ENCODE results near the gene PIH1D1. TPM values are rescaled to one million over a fixed set of nuclear protein-coding genes. Genes with fewer than 3 reads are reported as not detected.
A peak's percentile ranks its signal among the peaks of the same experiment; 100 is the strongest.

Gene PIH1D1
- total and polyA plus RNA-seq, 4 experiments from 2014 or later: 87.2 to 186 (median 151) TPM

DNA sequence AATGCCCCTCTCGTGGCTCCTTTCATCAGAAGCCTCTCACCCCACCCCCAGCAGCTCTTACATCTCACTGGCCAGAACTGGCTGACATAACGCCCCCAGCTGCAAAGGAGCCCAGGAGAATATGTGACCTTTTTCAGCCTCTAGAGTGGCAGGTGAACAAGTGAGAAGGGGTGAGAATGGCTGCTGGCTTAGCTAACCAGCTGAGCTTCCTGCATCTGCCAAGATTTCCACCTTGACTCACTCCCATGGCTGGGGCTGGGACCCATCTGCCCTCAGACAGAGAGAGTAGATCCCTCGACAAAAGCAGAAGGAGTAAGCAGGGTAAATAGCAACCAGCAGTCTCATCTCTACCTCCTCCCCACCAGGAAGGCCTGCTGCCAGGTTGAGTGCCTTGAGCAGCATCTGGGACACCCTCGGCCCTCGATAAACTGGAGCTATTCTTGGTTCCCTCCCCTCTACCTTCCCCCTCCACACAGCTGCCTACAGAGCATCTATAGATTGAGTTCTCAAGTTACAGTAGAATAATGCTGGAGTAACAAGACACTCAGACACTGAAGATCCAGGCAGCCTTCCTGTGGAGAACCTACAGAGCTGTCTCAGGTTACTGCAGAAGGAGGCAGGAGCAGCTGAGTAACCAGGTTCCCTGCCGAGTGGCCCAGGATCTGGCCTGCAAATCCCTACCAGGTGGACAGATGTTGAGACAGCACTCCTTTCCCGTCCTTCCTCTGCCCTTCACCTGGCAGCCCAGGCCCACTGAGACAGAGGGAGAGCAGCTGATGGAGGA is 48.0 kb downstream of the PIH1D1 start:
- ChIA-PET CTCF (ENCODE audit: partially characterized antibody) (interaction anchor here (0.8 to 1.4 kb wide), 3 partner anchors 12 to 41 kb away, joined by 3 to 5 read pairs (median 3); no protein-coding TSS in a partner anchor), POLR2A (ENCODE audit: partially characterized antibody) (interaction anchor here (0.9 to 1.0 kb wide), 3 partner anchors 18 to 66 kb away, joined by 3 to 4 read pairs (median 4); no protein-coding TSS in a partner anchor)
- Histone ChIP-seq H3K36me3 (ENCODE audit: insufficient read depth, low read length) (no peaks in the 10 kb centered on the region), H3K27me3 (ENCODE audit: insufficient read depth, low read length) (no peaks in the 10 kb centered on the region), H3K9me3 (ENCODE audit: control insufficient read depth in 1 of 2, low read length in 2 of 2) (no peaks in the 10 kb centered on the region), H3K4me3 (ENCODE audit: low read length in 2 of 2) (no peak overlapping the region), H3K27ac (ENCODE audit: low read depth, low read length) (no peak overlapping the region), H3K4me1 (ENCODE audit: insufficient read depth, low read length) (peaks cover 33% of the 10 kb centered on the region)
- intact Hi-C loops (cut with micrococcal nuclease): no loop called here
- peaks cover 0 to 2% (median 0%) of the 10 kb centered on the region in 8 donors for H3K9me3 Mint-ChIP-seq
- peaks cover 0 to 2% of the 10 kb centered on the region in 2 donors for H3K27me3 Mint-ChIP-seq
- peak overlapping the region in 1 of 8 donors; percentile 11 for H3K4me3 Mint-ChIP-seq
- peaks cover 13 to 43% (median 27%) of the 10 kb centered on the region in 4 donors for H3K4me1 Mint-ChIP-seq
- no peaks in the 10 kb centered on the region for H3K36me3 Mint-ChIP-seq
- H3K27ac Mint-ChIP-seq: peak overlapping the region in 1 of 7 donors; percentile 22
- DNase-seq: peak in 1 of 5 donors; percentile 34

DNA sequence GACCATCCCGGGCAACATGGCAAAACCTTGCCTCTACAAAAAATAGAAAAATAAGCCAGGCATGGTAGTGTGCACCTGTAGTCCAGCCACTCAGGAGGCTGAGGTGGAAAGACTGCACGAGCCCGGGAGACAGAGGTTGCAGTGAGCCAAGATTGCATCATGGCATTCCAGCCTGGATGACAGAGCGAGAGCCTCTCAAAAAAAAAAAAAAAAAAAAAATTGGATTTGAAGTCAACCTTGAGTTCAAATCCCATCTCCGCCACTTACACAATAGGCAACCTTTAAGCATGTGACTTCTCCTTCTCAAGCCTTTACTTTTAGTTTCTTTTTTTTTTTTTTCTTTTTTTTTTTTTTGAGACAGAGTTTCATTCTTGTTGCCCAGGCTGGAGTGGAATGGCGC is 51.6 kb downstream of the PIH1D1 start:
- Histone ChIP-seq H3K4me3 (ENCODE audit: low read length in 2 of 2) (no peak overlapping the region), H3K27ac (ENCODE audit: low read depth, low read length) (no peak overlapping the region), H3K27me3 (ENCODE audit: insufficient read depth, low read length) (no peaks in the 10 kb centered on the region), H3K4me1 (ENCODE audit: insufficient read depth, low read length) (peaks cover 22% of the 10 kb centered on the region), H3K36me3 (ENCODE audit: insufficient read depth, low read length) (no peaks in the 10 kb centered on the region), H3K9me3 (ENCODE audit: control insufficient read depth in 1 of 2, low read length in 2 of 2) (no peaks in the 10 kb centered on the region)
- ChIA-PET CTCF (ENCODE audit: partially characterized antibody) (interaction anchor here (1.1 kb wide), 1 partner anchor 74 kb away, joined by 3 read pairs; no protein-coding TSS in a partner anchor), POLR2A (ENCODE audit: partially characterized antibody) (no interaction called here)
- no peaks in the 10 kb centered on the region for H3K36me3 Mint-ChIP-seq
- H3K27me3 Mint-ChIP-seq: peaks cover 0 to 3% of the 10 kb centered on the region in 2 donors
- H3K4me3 Mint-ChIP-seq: no peak overlapping the region
- no peak for DNase-seq
- peaks cover 7 to 30% (median 18%) of the 10 kb centered on the region in 4 donors for H3K4me1 Mint-ChIP-seq
- intact Hi-C loops (cut with micrococcal nuclease): no loop called here
- peaks cover 0 to 2% (median 0%) of the 10 kb centered on the region in 8 donors for H3K9me3 Mint-ChIP-seq
- no peak overlapping the region for H3K27ac Mint-ChIP-seq

DNA sequence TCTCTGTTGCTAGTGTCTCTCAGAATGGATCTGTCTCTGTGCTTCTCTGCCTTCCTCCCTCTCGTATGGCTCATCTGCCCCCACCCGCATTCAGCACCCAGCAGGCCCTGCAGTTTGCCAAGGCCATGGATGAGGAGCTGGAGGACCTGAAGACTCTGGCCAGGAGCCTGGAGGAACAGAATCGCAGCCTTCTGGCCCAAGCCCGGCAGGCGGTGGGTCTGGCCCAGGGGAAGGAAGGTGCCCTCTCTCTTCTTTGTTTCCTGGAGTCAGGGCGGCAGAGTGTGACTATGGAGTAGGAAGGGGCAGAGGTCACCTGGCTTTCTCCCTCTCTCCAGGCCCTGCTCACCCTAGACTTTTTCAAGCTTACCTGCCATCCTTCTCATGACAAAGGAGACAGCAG is 52.7 kb downstream of the PIH1D1 start:
- CTCF ChIA-PET (ENCODE audit: partially characterized antibody): interaction anchor here (1.5 kb wide), 1 partner anchor 72 kb away, joined by 3 read pairs; no protein-coding TSS in a partner anchor
- H3K4me3 Mint-ChIP-seq: peak overlapping the region in 2 of 8 donors; percentile 11 to 39

DNA sequence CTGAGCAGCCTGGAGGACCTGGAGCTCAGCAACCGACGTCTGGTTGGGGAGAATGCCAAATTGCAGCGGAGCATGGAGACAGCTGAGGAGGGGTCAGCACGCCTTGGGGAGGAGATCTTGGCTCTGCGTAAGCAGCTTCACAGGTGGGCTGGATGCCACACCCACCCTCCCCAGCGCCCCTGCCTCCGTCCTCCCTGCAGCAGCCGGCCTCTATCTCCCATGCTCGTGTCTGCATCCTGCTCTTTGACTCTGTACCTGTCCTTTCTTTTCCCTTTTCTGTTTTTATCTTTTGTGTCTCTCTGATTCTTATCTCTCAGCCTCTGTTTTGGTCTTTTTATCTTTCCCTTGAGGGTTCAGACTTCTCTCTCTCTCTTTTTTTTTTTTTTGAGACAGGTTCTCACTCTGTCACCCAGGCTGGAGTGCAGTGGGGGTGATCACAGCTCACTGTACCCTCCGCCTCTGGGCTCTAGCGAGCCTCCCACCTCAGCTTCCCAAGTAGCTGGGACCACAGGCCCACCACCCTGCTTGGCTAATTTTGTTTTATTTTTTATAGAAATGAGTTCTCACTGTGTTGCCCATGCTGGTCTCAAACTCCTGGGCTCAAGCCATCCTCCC is 53.5 kb downstream of the PIH1D1 start:
- Histone ChIP-seq H3K36me3 (ENCODE audit: insufficient read depth, low read length) (no peaks in the 10 kb centered on the region), H3K9me3 (ENCODE audit: control insufficient read depth in 1 of 2, low read length in 2 of 2) (no peaks in the 10 kb centered on the region), H3K27me3 (ENCODE audit: insufficient read depth, low read length) (no peaks in the 10 kb centered on the region), H3K4me1 (ENCODE audit: insufficient read depth, low read length) (peaks cover 16% of the 10 kb centered on the region), H3K4me3 (ENCODE audit: low read length in 2 of 2) (no peak overlapping the region), H3K27ac (ENCODE audit: low read depth, low read length) (no peak overlapping the region)
- DNase-seq: peak in 1 of 5 donors; percentile 6
- ChIA-PET POLR2A (ENCODE audit: partially characterized antibody) (interaction anchor here (1.1 to 1.9 kb wide), 2 partner anchors 14 to 24 kb away, joined by 4 to 7 read pairs; partner anchors contain the start of gene PTH2), CTCF (ENCODE audit: partially characterized antibody) (interaction anchor here (1.2 to 1.5 kb wide), 2 partner anchors 46 to 73 kb away, joined by 3 to 4 read pairs; no protein-coding TSS in a partner anchor)
- Mint-ChIP-seq H3K36me3 (no peaks in the 10 kb centered on the region), H3K9me3 (no peaks in the 10 kb centered on the region), H3K4me1 (peaks cover 7 to 19% (median 13%) of the 10 kb centered on the region in 4 donors), H3K27ac (peak overlapping the region in 3 of 7 donors; percentile 27 to 90 (median 88)), H3K27me3 (peaks cover 0 to 3% of the 10 kb centered on the region in 2 donors), H3K4me3 (peak overlapping the region in 4 of 8 donors; percentile 13 to 61 (median 58))
- intact Hi-C loops (cut with micrococcal nuclease): no loop called here

More for the DNA sequence above, 52.7 kb downstream of the PIH1D1 start:
- Mint-ChIP-seq H3K27me3 (peaks cover 0 to 3% of the 10 kb centered on the region in 2 donors), H3K36me3 (no peaks in the 10 kb centered on the region), H3K27ac (peak overlapping the region in 4 of 7 donors; percentile 16 to 90 (median 68)), H3K9me3 (no peaks in the 10 kb centered on the region), H3K4me1 (peaks cover 7 to 21% (median 15%) of the 10 kb centered on the region in 4 donors)
- no peaks in the 10 kb centered on the region for H3K9me3 ChIP-seq (ENCODE audit: control insufficient read depth in 1 of 2, low read length in 2 of 2)
- intact Hi-C loops (cut with micrococcal nuclease): no loop called here
- H3K4me1 ChIP-seq (ENCODE audit: insufficient read depth, low read length): peaks cover 16% of the 10 kb centered on the region
- H3K4me3 ChIP-seq (ENCODE audit: low read length in 2 of 2): no peak overlapping the region
- no peaks in the 10 kb centered on the region for H3K36me3 ChIP-seq (ENCODE audit: insufficient read depth, low read length)
- no peak overlapping the region for H3K27ac ChIP-seq (ENCODE audit: low read depth, low read length)
- H3K27me3 ChIP-seq (ENCODE audit: insufficient read depth, low read length): no peaks in the 10 kb centered on the region
- POLR2A ChIA-PET (ENCODE audit: partially characterized antibody): no interaction called here
- peak in 1 of 5 donors; percentile 5 for DNase-seq

DNA sequence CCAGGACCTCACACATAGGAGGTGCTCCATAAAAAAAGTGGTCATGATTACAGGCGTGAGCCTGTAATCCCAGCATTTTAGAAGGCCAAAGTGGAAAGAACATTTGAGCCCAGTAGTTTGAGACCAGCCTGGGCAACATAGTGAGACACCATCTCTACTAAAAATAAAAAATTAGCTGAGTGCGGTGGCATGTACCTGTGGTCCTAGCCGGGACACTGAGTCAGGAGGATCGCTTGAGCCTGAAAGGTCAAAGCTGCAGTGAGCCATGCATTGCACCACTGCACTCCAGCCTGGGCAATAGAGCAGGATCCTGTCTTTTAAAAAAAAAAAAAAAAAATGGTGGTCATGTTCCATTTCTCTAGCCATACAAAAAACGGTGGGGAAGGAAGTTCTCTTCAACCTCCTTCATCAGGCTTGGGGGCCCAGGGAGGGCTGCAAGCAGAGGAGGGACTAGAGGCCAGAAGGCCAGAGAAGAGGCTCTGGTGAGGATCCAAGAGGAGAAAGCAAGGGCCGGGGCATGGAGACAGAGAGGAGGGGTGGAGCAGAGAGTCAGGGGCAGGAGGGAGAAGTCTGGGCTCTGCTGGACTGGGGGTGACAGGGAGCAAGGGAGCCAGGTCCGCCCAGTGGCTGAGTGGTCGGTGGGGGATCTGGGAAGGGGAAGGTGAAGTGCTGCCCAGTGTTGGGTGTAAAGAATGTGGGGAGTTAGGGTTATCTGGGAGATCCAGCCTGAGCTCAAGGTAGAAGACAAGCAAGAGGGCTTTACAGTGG is 54.7 kb downstream of the PIH1D1 start:
- Mint-ChIP-seq H3K4me1 (peaks cover 10 to 23% (median 17%) of the 10 kb centered on the region in 4 donors), H3K36me3 (no peaks in the 10 kb centered on the region), H3K27ac (peak overlapping the region in 3 of 7 donors; percentile 13 to 67 (median 42)), H3K4me3 (no peak overlapping the region), H3K27me3 (peaks cover 0 to 3% of the 10 kb centered on the region in 2 donors), H3K9me3 (no peaks in the 10 kb centered on the region)
- Histone ChIP-seq H3K27ac (ENCODE audit: low read depth, low read length) (no peak overlapping the region), H3K4me3 (ENCODE audit: low read length in 2 of 2) (no peak overlapping the region), H3K36me3 (ENCODE audit: insufficient read depth, low read length) (no peaks in the 10 kb centered on the region), H3K9me3 (ENCODE audit: control insufficient read depth in 1 of 2, low read length in 2 of 2) (no peaks in the 10 kb centered on the region), H3K27me3 (ENCODE audit: insufficient read depth, low read length) (no peaks in the 10 kb centered on the region), H3K4me1 (ENCODE audit: insufficient read depth, low read length) (peaks cover 21% of the 10 kb centered on the region)
- POLR2A ChIA-PET (ENCODE audit: partially characterized antibody): interaction anchor here (1.1 to 1.9 kb wide), 2 partner anchors 15 to 25 kb away, joined by 4 to 7 read pairs; partner anchors contain the start of gene PTH2
- intact Hi-C loops (cut with micrococcal nuclease): no loop called here
- DNase-seq: no peak
- CTCF ChIA-PET (ENCODE audit: partially characterized antibody): interaction anchor here (0.6 to 1.7 kb wide), 6 partner anchors 9 to 321 kb away, joined by 3 to 8 read pairs (median 3); no protein-coding TSS in a partner anchor
